GM23338 (cell line): ENCODE measurements around the gene FANCC. TPM values are rescaled to one million over a fixed set of nuclear protein-coding genes. Genes with fewer than 3 reads are reported as not detected.

ENCODE experiments used
- ATAC-seq: fragments of 200-7000 bp; cut with Tn5 transposase; 3 replicates; pipeline ENCODE4 v1.9.1; 2020
- DNase-seq: peaks from one replicate; pipeline ENCODE4 v3.0.0-alpha.2; 2015; ENCODE audit warnings: low spot score
- H2AFZ ChIP-seq: fragments of 200-600 bp; sonication (generic); 2 replicates; pipeline ENCODE4 v1.8.0; 2016; ENCODE audit warnings: antibody characterized with exemption, mild to moderate bottlenecking, moderate library complexity
- H3F3A ChIP-seq: fragments of 200-600 bp; sonication (generic); replicated peaks from 2 replicates; pipeline ENCODE4 v1.8.0; 2017; ENCODE audit warnings: antibody characterized with exemption, mixed run types, low read depth
- H3K27ac ChIP-seq: fragments of 200-600 bp; sonication (generic); 2 replicates; pipeline ENCODE4 v1.6.1; 2016; ENCODE audit warnings: low read depth
- H3K27me3 ChIP-seq: fragments of 200-600 bp; sonication (generic); 2 replicates; pipeline ENCODE4 v1.8.0; 2016; ENCODE audit warnings: mild to moderate bottlenecking, mixed run types, moderate library complexity; ENCODE audit not compliant: insufficient read depth
- H3K36me3 ChIP-seq: fragments of 200-600 bp; sonication (generic); 2 replicates; pipeline ENCODE4 v1.8.0; 2016; ENCODE audit warnings: mild to moderate bottlenecking; ENCODE audit not compliant: insufficient read depth
- H3K4me1 ChIP-seq: fragments of 200-600 bp; sonication (generic); 2 replicates; pipeline ENCODE4 v1.8.0; 2016; ENCODE audit warnings: mild to moderate bottlenecking, moderate library complexity; ENCODE audit not compliant: insufficient read depth
- H3K4me2 ChIP-seq: fragments of 200-600 bp; sonication (generic); 2 replicates; pipeline ENCODE4 v1.7.1; 2017; ENCODE audit warnings: mixed run types
- H3K4me3 ChIP-seq: fragments of 200-600 bp; sonication (generic); 2 replicates; pipeline ENCODE4 v1.6.1; 2016; ENCODE audit warnings: mixed run types
- H3K79me2 ChIP-seq: fragments of 200-600 bp; sonication (generic); replicated peaks from 2 replicates; pipeline ENCODE4 v1.8.0; 2017; ENCODE audit warnings: mild to moderate bottlenecking; ENCODE audit not compliant: insufficient read depth
- H3K9me2 ChIP-seq: fragments of 200-600 bp; sonication (generic); 2 replicates; pipeline ENCODE4 v1.8.0; 2017; ENCODE audit not compliant: insufficient read depth
- H4K20me1 ChIP-seq: fragments of 200-600 bp; sonication (generic); replicated peaks from 2 replicates; pipeline ENCODE4 v1.8.0; 2017; ENCODE audit warnings: mild to moderate bottlenecking; ENCODE audit not compliant: insufficient read depth
- H3K27ac Mint-ChIP-seq: 2 replicates; pipeline ENCODE4 v1.8.0; 2020; ENCODE audit warnings: inconsistent platforms, mild to moderate bottlenecking, moderate library complexity, mixed read lengths
- H3K27me3 Mint-ChIP-seq: 3 replicates; pipeline ENCODE4 v1.8.0; 2022; ENCODE audit warnings: low read depth, mild to moderate bottlenecking, moderate library complexity, mixed read lengths, inconsistent platforms; ENCODE audit not compliant: insufficient read depth, poor library complexity
- H3K36me3 Mint-ChIP-seq: 3 replicates; pipeline ENCODE4 v1.8.0; 2021; ENCODE audit warnings: low read depth, mild to moderate bottlenecking, inconsistent platforms, moderate library complexity, mixed read lengths
- H3K4me1 Mint-ChIP-seq: 3 replicates; pipeline ENCODE4 v1.8.0; 2020; ENCODE audit warnings: mild to moderate bottlenecking, inconsistent platforms, mixed read lengths
- H3K4me3 Mint-ChIP-seq: 3 replicates; pipeline ENCODE4 v1.8.0; 2021; ENCODE audit warnings: moderate library complexity, mild to moderate bottlenecking, inconsistent platforms, mixed read lengths
- H3K9me3 Mint-ChIP-seq: 3 replicates; pipeline ENCODE4 v1.8.0; 2020; ENCODE audit warnings: moderate library complexity, mild to moderate bottlenecking, inconsistent platforms, mixed read lengths
- CTCF ChIP-seq, 2 experiments: fragments of 200-600 bp in 1 of 2; sonication (generic) in 1 of 2; conservative IDR thresholded peaks; 2 replicates each; pipeline versions ENCODE4 v1.5.1 to v1.6.1; 2016 to 2017; ENCODE audit warnings: antibody characterized with exemption in 2 of 2, low read depth in 2 of 2, mild to moderate bottlenecking in 2 of 2, moderate library complexity in 1 of 2
- ETS1 ChIP-seq: IDR thresholded peaks from 2 replicates; pipeline ENCODE4 v1.6.1; 2016; ENCODE audit warnings: antibody characterized with exemption
- EZH2phosphoT487 ChIP-seq: fragments of 200-600 bp; sonication (generic); IDR thresholded peaks from one replicate; pipeline ENCODE4 v1.8.1; 2018; ENCODE audit warnings: antibody characterized with exemption; ENCODE audit not compliant: unreplicated experiment
- NANOG ChIP-seq: IDR thresholded peaks from 2 replicates; pipeline ENCODE4 v1.6.1; 2016; ENCODE audit warnings: antibody characterized with exemption, borderline replicate concordance
- ZNF331 ChIP-seq: fragments of 250-450 bp; sonication (Bioruptor Pico); IDR thresholded peaks from 2 replicates; pipeline ENCODE4 v1.5.0; 2020; ENCODE audit warnings: low read depth, mild to moderate bottlenecking, moderate library complexity
- polyA plus RNA-seq: library from polyadenylated mRNA; unstranded; fragments of >200 nt; fragmentation: Nextera tagmentation; extraction: Ambion mirVana; gene quantifications from 2 replicates; pipeline ENCODE4 v1.2.1, GENCODE V29; 2016
- total RNA-seq: library from RNA; depleted of rRNA; stranded (reverse); fragments of >200 nt; shearing (Covaris generic); gene quantifications from 2 replicates; pipeline ENCODE4 v1.2.3, GENCODE V29; 2014

The FANCC gene
- total and polyA plus RNA-seq, 2 experiments from 2014 or later: 7.8 to 18.1 TPM

GRCh38 chr9:95067057-95067456 lies 250.5 kb downstream of the FANCC start (continued):
- no peak for TF ChIP-seq CTCF (conservative IDR thresholded peaks at IDR 0.05; ENCODE audit: low read depth in 2 of 2)
- TF ChIP-seq ETS1: no peak
- no peak for TF ChIP-seq ZNF331

- Mint-ChIP-seq H3K27ac (no peak overlapping the region; the same call in 1 of the 2 replicates), H3K9me3 (no peaks in the 10 kb centered on the region), H3K4me1 (peaks cover 28% of the 10 kb centered on the region), H3K4me3 (no peak overlapping the region), H3K36me3 (no peaks in the 10 kb centered on the region), H3K27me3 (peaks cover 8% of the 10 kb centered on the region)
- Histone ChIP-seq H3K36me3 (no peaks in the 10 kb centered on the region), H3K4me2 (no peak overlapping the region), H3K4me1 (peaks cover 9% of the 10 kb centered on the region), H3K27ac (no peak overlapping the region), H3K79me2 (no peaks in the 10 kb centered on the region), H3K9me2 (no peaks in the 10 kb centered on the region), H4K20me1 (no peaks in the 10 kb centered on the region; the same call in 1 of the 2 replicates), H2AFZ (no peak overlapping the region), H3F3A (no peaks in the 10 kb centered on the region), H3K4me3 (no peak overlapping the region), H3K27me3 (no peaks in the 10 kb centered on the region)
- DNase-seq (no peak), ATAC-seq (no peak)
- TF ChIP-seq NANOG: no peak
- no peak for TF ChIP-seq CTCF (conservative IDR thresholded peaks at IDR 0.05; ENCODE audit: low read depth in 2 of 2)
- TF ChIP-seq EZH2phosphoT487: no peak
- no peak for TF ChIP-seq ETS1
- TF ChIP-seq ZNF331: no peak
These were observed 252.3 kb downstream of the FANCC start for GRCh38 chr9:95065224-95065623.

- no peak overlapping the region for H2AFZ ChIP-seq
- H3K27ac ChIP-seq: no peak overlapping the region
- no peaks in the 10 kb centered on the region for H3F3A ChIP-seq
- H3K4me2 ChIP-seq: no peak overlapping the region
- Mint-ChIP-seq H3K4me1 (peaks cover 23% of the 10 kb centered on the region), H3K27ac (no peak overlapping the region), H3K4me3 (no peak overlapping the region), H3K36me3 (no peaks in the 10 kb centered on the region), H3K27me3 (peaks cover 10% of the 10 kb centered on the region), H3K9me3 (no peaks in the 10 kb centered on the region)
- no peaks in the 10 kb centered on the region for H4K20me1 ChIP-seq
- H3K79me2 ChIP-seq: no peaks in the 10 kb centered on the region
- peaks cover 2% of the 10 kb centered on the region for H3K4me1 ChIP-seq
- no peaks in the 10 kb centered on the region for H3K27me3 ChIP-seq
- DNase-seq: no peak
- no peak; the same call in 2 of the 3 replicates for ATAC-seq
- H3K9me2 ChIP-seq: no peaks in the 10 kb centered on the region
- no peaks in the 10 kb centered on the region for H3K36me3 ChIP-seq
- H3K4me3 ChIP-seq: no peak overlapping the region
- no peak for TF ChIP-seq NANOG
- TF ChIP-seq ETS1: no peak
These were observed 254.2 kb downstream of the FANCC start for GRCh38 chr9:95063300-95063699.
